HCT116 (cell line): ENCODE data around the gene FKBP7. TPM values are rescaled to one million over a fixed set of nuclear protein-coding genes. Genes with fewer than 3 reads are reported as not detected.
"Not testable (repeated sequence)": the region's sequence is repeated elsewhere in the genome, so short reads cannot be mapped to it uniquely, and the experiment has no call there.

ENCODE experiments used
- ATAC-seq: fragments of 200-7000 bp; cut with Tn5 transposase; 2 replicates; pipeline ENCODE4 v1.9.1; 2020; ENCODE audit warnings: mild to moderate bottlenecking, moderate library complexity
- BruUV-seq: library from RNA; stranded (reverse); fragments of 400-500 nt; replicated peaks from 2 replicates; lab custom pipeline; 2021; lab: Mats Ljungman, UMichigan
- CTCF ChIA-PET: fragments of 300-600 bp; sonication (Branson Sonifier 250); formaldehyde crosslinking; loops from one replicate; lab custom pipeline; 2021; ENCODE audit warnings: antibody characterized with exemption; lab: Charles Lee
- POLR2A ChIA-PET: fragments of 300-600, 350-600 bp; sonication (Branson Sonifier 250); formaldehyde crosslinking; loops from one replicate; lab custom pipeline; 2021; ENCODE audit warnings: antibody characterized with exemption; lab: Charles Lee
- RAD21 ChIA-PET, 2 experiments: fragments of 300-600 bp; sonication (Branson Sonifier 250); formaldehyde crosslinking; loops; one replicate each; lab custom pipeline; 2023; ENCODE audit warnings: low total read pairs in 2 of 2; ENCODE audit not compliant: uncharacterized antibody in 2 of 2, unreplicated experiment in 2 of 2, low non-redundant PET in 1 of 2; lab: Charles Lee
- DNase-seq: peaks from one replicate; pipeline ENCODE4 v3.0.0-alpha.2; 2010; ENCODE audit warnings: low read depth, low spot score
- H2AFZ ChIP-seq: fragments of 200-600 bp; shearing (Covaris generic), sonication (generic); 2 replicates; pipeline ENCODE4 v1.6.1; 2017; ENCODE audit warnings: low read depth, mixed run types, mixed read lengths, antibody characterized with exemption, low read length; ENCODE audit not compliant: poor library complexity, severe bottlenecking
- H3K27ac ChIP-seq: 2 replicates; pipeline ENCODE4 v1.5.1; 2012; ENCODE audit warnings: low read depth, low read length
- H3K27me3 ChIP-seq: fragments of 200-600 bp; sonication (generic); 2 replicates; pipeline ENCODE4 v1.6.1; 2016; ENCODE audit warnings: mixed run types, low read length, mixed read lengths; ENCODE audit not compliant: insufficient read depth
- H3K36me3 ChIP-seq, 2 experiments: fragments of 200-500 bp in 1 of 2; fragments of 200-600 bp in 1 of 2; sonication (Bioruptor generic) in 1 of 2; sonication (generic) in 1 of 2; 2 replicates each; pipeline versions ENCODE4 v1.5.1 to v1.6.1; 2014 to 2016; ENCODE audit warnings: low read length in 2 of 2, inconsistent platforms in 1 of 2, mixed read lengths in 1 of 2, mixed run types in 1 of 2; ENCODE audit not compliant: insufficient read depth in 2 of 2, control insufficient read depth in 1 of 2
- H3K4me1 ChIP-seq, 2 experiments: fragments of 200-600 bp in 1 of 2; sonication (generic) in 1 of 2; 2 replicates each; pipeline versions ENCODE4 v1.5.1 to v1.6.1; 2012 to 2017; ENCODE audit warnings: low read length in 2 of 2, inconsistent platforms in 1 of 2, mild to moderate bottlenecking in 1 of 2, mixed read lengths in 1 of 2, mixed run types in 1 of 2, moderate library complexity in 1 of 2; ENCODE audit not compliant: insufficient read depth in 2 of 2, control insufficient read depth in 1 of 2
- H3K4me2 ChIP-seq: fragments of 200-600 bp; sonication (generic); 2 replicates; pipeline ENCODE4 v1.6.1; 2017; ENCODE audit warnings: mixed run types, low read length, mixed read lengths
- H3K4me3 ChIP-seq, 2 experiments: fragments of 200-600 bp in 1 of 2; sonication (generic) in 1 of 2; replicated peaks in 1 of 2; 2 replicates each; pipeline ENCODE4 v1.5.1; 2011 to 2016; ENCODE audit warnings: low read length in 2 of 2, control low read depth in 1 of 2, low read depth in 1 of 2, mild to moderate bottlenecking in 1 of 2, mixed read lengths in 1 of 2, mixed run types in 1 of 2
- H3K79me2 ChIP-seq: fragments of 200-600 bp; sonication (generic); 2 replicates; pipeline ENCODE4 v1.6.1; 2017; ENCODE audit warnings: mild to moderate bottlenecking, mixed run types, low read length, moderate library complexity, mixed read lengths; ENCODE audit not compliant: insufficient read depth
- H3K9ac ChIP-seq: fragments of 200-600 bp; sonication (generic); 2 replicates; pipeline ENCODE4 v1.6.1; 2016; ENCODE audit warnings: low read length, mixed read lengths
- H3K9me2 ChIP-seq: fragments of 200-600 bp; sonication (generic), shearing (Covaris generic); 2 replicates; pipeline ENCODE4 v1.6.1; 2017; ENCODE audit warnings: mixed run types, mild to moderate bottlenecking, moderate library complexity; ENCODE audit not compliant: insufficient read depth
- H3K9me3 ChIP-seq, 2 experiments: fragments of 200-500 bp in 1 of 2; fragments of 200-600 bp in 1 of 2; sonication (Bioruptor generic) in 1 of 2; sonication (generic) in 1 of 2; 2 replicates each; pipeline ENCODE4 v1.6.1; 2014 to 2017; ENCODE audit warnings: low read length in 2 of 2, mixed read lengths in 2 of 2, inconsistent platforms in 1 of 2, low read depth in 1 of 2, mild to moderate bottlenecking in 1 of 2, mixed run types in 1 of 2, moderate library complexity in 1 of 2; ENCODE audit not compliant: control insufficient read depth in 1 of 2, insufficient read depth in 1 of 2
- H4K20me1 ChIP-seq: fragments of 200-600 bp; sonication (generic), shearing (Covaris generic); 2 replicates; pipeline ENCODE4 v1.6.1; 2017; ENCODE audit warnings: mixed run types, mild to moderate bottlenecking, moderate library complexity; ENCODE audit not compliant: insufficient read depth
- FOSL1 ChIP-seq: IDR thresholded peaks from 2 replicates; pipeline ENCODE4 v1.6.1; 2012; ENCODE audit warnings: low read depth
- POLR2A ChIP-seq: IDR thresholded peaks from 2 replicates; pipeline ENCODE4 v1.7.0; 2011; ENCODE audit warnings: borderline replicate concordance; ENCODE audit not compliant: insufficient read depth, insufficient read length; ENCODE audit errors: extremely low read depth
- POLR2AphosphoS5 ChIP-seq: IDR thresholded peaks from 2 replicates; pipeline ENCODE4 v1.6.1; 2011; ENCODE audit warnings: mild to moderate bottlenecking, low read depth, low read length, moderate library complexity
- SP1 ChIP-seq: IDR thresholded peaks from 2 replicates; pipeline ENCODE4 v1.6.1; 2012; ENCODE audit warnings: low read depth
- SRF ChIP-seq: IDR thresholded peaks from 2 replicates; pipeline ENCODE4 v1.6.1; 2012; ENCODE audit warnings: low read depth
- ZNF274 ChIP-seq: fragments of 200-500 bp; sonication (Bioruptor generic); IDR thresholded peaks from 2 replicates; pipeline ENCODE4 v1.6.1; 2014; ENCODE audit warnings: mild to moderate bottlenecking, low read depth, low read length, inconsistent platforms
- intact Hi-C: fragments of 100-400 bp; cut with micrococcal nuclease; formaldehyde crosslinking; loops from 2 replicates; pipeline ENCODE4 v1.10.0; 2022
- total RNA-seq: library from RNA; stranded (reverse); gene quantifications from one replicate; pipeline ENCODE4 v1.2.1, GENCODE V29; 2021; ENCODE audit not compliant: unreplicated experiment
- TF ChIP-seq, protein P1 (sequence below): IDR thresholded peaks from 2 replicates; pipeline ENCODE4 v1.6.1; 2011; ENCODE audit warnings: mild to moderate bottlenecking, low read length, moderate library complexity; ENCODE audit not compliant: insufficient replicate concordance; ENCODE audit errors: extremely low read depth
- TF ChIP-seq, protein P2 (sequence below): IDR thresholded peaks from 2 replicates; pipeline ENCODE4 v1.6.1; 2012

Gene FKBP7
- total RNA-seq, 1 experiment from 2014 or later: 4.5 TPM

DNA sequence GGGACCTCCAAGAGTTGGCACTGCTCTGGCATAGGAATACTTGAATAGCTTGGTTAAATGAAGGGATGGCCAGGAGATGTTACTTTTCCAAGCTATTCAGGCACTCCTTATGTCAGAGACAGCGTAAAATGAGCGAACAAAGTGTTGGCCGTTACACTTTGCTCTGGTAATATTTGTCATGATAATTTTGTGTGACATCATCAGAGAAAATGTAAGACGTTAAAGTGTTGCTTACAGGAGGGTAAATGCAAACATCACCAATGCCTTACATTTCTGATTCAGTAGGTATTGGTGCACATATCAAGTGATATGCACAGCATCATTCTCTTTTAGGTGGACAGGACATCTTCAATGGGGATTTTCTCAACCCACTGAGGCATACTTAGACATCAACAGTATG lies 47.9 kb upstream of the FKBP7 start:
- TF ChIP-seq FOSL1: no peak
- TF ChIP-seq, protein P1, sequence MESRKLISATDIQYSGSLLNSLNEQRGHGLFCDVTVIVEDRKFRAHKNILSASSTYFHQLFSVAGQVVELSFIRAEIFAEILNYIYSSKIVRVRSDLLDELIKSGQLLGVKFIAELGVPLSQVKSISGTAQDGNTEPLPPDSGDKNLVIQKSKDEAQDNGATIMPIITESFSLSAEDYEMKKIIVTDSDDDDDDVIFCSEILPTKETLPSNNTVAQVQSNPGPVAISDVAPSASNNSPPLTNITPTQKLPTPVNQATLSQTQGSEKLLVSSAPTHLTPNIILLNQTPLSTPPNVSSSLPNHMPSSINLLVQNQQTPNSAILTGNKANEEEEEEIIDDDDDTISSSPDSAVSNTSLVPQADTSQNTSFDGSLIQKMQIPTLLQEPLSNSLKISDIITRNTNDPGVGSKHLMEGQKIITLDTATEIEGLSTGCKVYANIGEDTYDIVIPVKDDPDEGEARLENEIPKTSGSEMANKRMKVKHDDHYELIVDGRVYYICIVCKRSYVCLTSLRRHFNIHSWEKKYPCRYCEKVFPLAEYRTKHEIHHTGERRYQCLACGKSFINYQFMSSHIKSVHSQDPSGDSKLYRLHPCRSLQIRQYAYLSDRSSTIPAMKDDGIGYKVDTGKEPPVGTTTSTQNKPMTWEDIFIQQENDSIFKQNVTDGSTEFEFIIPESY: no peak
- TF ChIP-seq, protein P2, sequence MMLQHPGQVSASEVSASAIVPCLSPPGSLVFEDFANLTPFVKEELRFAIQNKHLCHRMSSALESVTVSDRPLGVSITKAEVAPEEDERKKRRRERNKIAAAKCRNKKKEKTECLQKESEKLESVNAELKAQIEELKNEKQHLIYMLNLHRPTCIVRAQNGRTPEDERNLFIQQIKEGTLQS: no peak
- no peak for TF ChIP-seq SRF
- TF ChIP-seq POLR2A: no peak
- no peak for TF ChIP-seq SP1
- no peak for TF ChIP-seq POLR2AphosphoS5
- TF ChIP-seq ZNF274: no peak
- TF ChIP-seq, all 23 proteins: peak for 0
- no peaks in the 10 kb centered on the region for H3K9me3 ChIP-seq
- peaks cover 20% of the 10 kb centered on the region for H3K79me2 ChIP-seq
- no peak overlapping the region for H3K4me2 ChIP-seq
- no peak overlapping the region for H2AFZ ChIP-seq
- no peak overlapping the region for H3K4me3 ChIP-seq
- no peak overlapping the region for H3K27ac ChIP-seq
- H3K9me2 ChIP-seq: no peaks in the 10 kb centered on the region
- intact Hi-C loops: no loop called here
- peaks cover 0 to 4% of the 10 kb centered on the region in 2 experiments; a peak in 1 of 4 replicates for H3K4me1 ChIP-seq
- no peaks in the 10 kb centered on the region for H3K36me3 ChIP-seq
- no peaks in the 10 kb centered on the region for H3K27me3 ChIP-seq
- ChIA-PET POLR2A (no interaction called here), RAD21 (no interaction called here), CTCF (no interaction called here)
- DNase-seq (no peak), ATAC-seq (no peak)
- no peaks in the 10 kb centered on the region; the same call in 1 of the 2 replicates for H4K20me1 ChIP-seq
- no peak overlapping the region for H3K9ac ChIP-seq
- no TSS peak for BruUV-seq

DNA sequence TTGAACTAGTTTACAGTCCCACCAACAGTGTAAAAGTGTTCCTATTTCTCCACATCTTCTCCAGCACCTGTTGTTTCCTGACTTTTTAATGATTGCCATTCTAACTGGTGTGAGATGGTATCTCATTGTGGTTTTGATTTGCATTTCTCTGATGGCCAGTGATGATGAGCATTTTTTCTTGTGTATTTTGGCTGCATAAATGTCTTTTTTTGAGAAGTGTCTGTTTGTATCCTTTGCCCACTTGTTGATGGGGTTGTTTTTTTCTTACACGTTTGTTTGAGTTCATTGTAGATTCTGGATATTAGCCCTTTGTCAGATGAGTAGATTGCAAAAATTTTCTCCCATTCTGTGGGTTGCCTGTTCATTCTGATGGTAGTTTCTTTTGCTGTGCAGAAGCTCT lies 47.1 kb upstream of the FKBP7 start:
- H3K9me3 ChIP-seq, DNase-seq, H3K9ac ChIP-seq, intact Hi-C loops, H3K4me1 ChIP-seq, H3K27ac ChIP-seq, POLR2A ChIA-PET, BruUV-seq, H3K9me2 ChIP-seq, H3K36me3 ChIP-seq, RAD21 ChIA-PET, ATAC-seq, H3K27me3 ChIP-seq, H3K4me2 ChIP-seq, H4K20me1 ChIP-seq, CTCF ChIA-PET, H2AFZ ChIP-seq, H3K4me3 ChIP-seq: not testable (repeated sequence)
- H3K79me2 ChIP-seq: peaks cover 20% of the 10 kb centered on the region

DNA sequence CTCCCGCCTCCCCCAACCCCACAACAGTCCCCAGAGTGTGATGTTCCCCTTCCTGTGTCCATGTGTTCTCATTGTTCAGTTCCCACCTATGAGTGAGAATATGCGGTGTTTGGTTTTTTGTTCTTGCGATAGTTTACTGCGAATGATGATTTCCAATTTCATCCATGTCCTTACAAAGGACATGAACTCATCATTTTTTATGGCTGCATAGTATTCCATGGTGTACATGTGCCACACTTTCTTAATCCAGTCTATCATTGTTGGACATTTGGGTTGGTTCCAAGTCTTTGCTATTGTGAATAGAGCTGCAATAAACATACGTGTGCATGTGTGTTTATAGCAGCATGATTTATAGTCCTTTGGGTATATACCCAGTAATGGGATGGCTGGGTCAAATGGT lies 46.6 kb upstream of the FKBP7 start:
- POLR2A ChIA-PET, H3K9ac ChIP-seq, H2AFZ ChIP-seq, intact Hi-C loops, H3K4me2 ChIP-seq, H3K9me2 ChIP-seq, H3K27me3 ChIP-seq, ATAC-seq, BruUV-seq, CTCF ChIA-PET, RAD21 ChIA-PET, H3K36me3 ChIP-seq, H4K20me1 ChIP-seq, H3K9me3 ChIP-seq, H3K27ac ChIP-seq, H3K4me1 ChIP-seq, H3K4me3 ChIP-seq, DNase-seq: not testable (repeated sequence)
- H3K79me2 ChIP-seq: peaks cover 20% of the 10 kb centered on the region
